Measurements from ENCODE around the gene ARMH3.

DNA sequence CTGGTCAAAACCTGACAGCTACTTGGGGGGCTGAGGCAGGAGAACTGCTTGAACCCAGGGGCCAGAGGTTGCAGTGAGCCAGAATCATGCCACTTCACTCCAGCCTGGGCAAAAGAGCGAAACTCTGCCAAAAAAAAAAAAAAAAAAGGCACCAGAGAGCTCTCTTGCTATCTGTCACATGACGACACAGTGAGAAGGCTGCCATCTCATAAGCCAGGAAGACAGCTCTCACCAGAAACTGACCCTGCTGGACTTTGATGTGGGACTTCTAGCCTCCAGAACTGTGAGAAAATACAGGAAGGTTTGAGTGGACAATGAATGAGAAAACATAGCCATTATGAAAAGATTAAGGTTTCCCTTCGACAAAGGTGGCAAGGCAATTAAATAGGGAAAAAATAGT is 161.2 kb downstream of the ARMH3 start:
- TF ChIP-seq POLR2AphosphoS5 (IDR thresholded peaks at IDR 0.05; ENCODE audit: low read depth, low read length): no peak
- TF ChIP-seq, protein P1, sequence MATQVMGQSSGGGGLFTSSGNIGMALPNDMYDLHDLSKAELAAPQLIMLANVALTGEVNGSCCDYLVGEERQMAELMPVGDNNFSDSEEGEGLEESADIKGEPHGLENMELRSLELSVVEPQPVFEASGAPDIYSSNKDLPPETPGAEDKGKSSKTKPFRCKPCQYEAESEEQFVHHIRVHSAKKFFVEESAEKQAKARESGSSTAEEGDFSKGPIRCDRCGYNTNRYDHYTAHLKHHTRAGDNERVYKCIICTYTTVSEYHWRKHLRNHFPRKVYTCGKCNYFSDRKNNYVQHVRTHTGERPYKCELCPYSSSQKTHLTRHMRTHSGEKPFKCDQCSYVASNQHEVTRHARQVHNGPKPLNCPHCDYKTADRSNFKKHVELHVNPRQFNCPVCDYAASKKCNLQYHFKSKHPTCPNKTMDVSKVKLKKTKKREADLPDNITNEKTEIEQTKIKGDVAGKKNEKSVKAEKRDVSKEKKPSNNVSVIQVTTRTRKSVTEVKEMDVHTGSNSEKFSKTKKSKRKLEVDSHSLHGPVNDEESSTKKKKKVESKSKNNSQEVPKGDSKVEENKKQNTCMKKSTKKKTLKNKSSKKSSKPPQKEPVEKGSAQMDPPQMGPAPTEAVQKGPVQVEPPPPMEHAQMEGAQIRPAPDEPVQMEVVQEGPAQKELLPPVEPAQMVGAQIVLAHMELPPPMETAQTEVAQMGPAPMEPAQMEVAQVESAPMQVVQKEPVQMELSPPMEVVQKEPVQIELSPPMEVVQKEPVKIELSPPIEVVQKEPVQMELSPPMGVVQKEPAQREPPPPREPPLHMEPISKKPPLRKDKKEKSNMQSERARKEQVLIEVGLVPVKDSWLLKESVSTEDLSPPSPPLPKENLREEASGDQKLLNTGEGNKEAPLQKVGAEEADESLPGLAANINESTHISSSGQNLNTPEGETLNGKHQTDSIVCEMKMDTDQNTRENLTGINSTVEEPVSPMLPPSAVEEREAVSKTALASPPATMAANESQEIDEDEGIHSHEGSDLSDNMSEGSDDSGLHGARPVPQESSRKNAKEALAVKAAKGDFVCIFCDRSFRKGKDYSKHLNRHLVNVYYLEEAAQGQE (IDR thresholded peaks at IDR 0.05; ENCODE audit: insufficient read depth in 1 of 2, low read depth in 2 of 2, low read length in 2 of 2): no peak

Data from PFSK-1 (cell line).